M059J (cell line): ENCODE data around the gene PACRG. TPM values are rescaled to one million over a fixed set of nuclear protein-coding genes. Genes with fewer than 3 reads are reported as not detected.

Experiments used
- DNase-seq: peaks from one replicate; pipeline ENCODE4 v3.0.0-alpha.2; 2012; ENCODE audit warnings: low read depth
- total RNA-seq: library from RNA; depleted of rRNA; stranded (reverse); fragments of >200 nt; shearing (Covaris generic); gene quantifications from 2 replicates; pipeline ENCODE4 v1.2.3, GENCODE V29; 2014

PACRG gene
- total RNA-seq, 1 experiment from 2014 or later, result 0.12 TPM

GRCh38 chr6:163085426-163085825 lies 357.7 kb downstream of the PACRG start:
- no peak for DNase-seq

GRCh38 chr6:163085861-163086623 lies 358.3 kb downstream of the PACRG start:
- DNase-seq, result no peak

GRCh38 chr6:163086624-163086920 lies 358.8 kb downstream of the PACRG start:
- DNase-seq, result no peak

GRCh38 chr6:163087981-163088380 lies 360.2 kb downstream of the PACRG start:
- no peak for DNase-seq

GRCh38 chr6:163092876-163093275 lies 365.1 kb downstream of the PACRG start:
- DNase-seq, result no peak

- DNase-seq, result no peak
Measured at GRCh38 chr6:163094881-163095280, 367.1 kb downstream of the PACRG start.

- DNase-seq, result peak; percentile 15
Measured at GRCh38 chr6:163095401-163095800, 367.6 kb downstream of the PACRG start.

- no peak for DNase-seq
Measured at GRCh38 chr6:163098827-163099479, 371.2 kb downstream of the PACRG start.

GRCh38 chr6:163099621-163100171 lies 371.9 kb downstream of the PACRG start:
- DNase-seq, result no peak

- no peak for DNase-seq
Measured at GRCh38 chr6:163100259-163100658, 372.5 kb downstream of the PACRG start.

GRCh38 chr6:163113358-163113962 lies 385.7 kb downstream of the PACRG start:
- DNase-seq, result no peak

- no peak for DNase-seq
Measured at GRCh38 chr6:163118941-163119340, 391.2 kb downstream of the PACRG start.

- no peak for DNase-seq
Measured at GRCh38 chr6:163120223-163120622, 392.4 kb downstream of the PACRG start.

- DNase-seq, result no peak
Measured at GRCh38 chr6:163121270-163121669, 393.5 kb downstream of the PACRG start.

- no peak for DNase-seq
Measured at GRCh38 chr6:163122365-163122764, 394.6 kb downstream of the PACRG start.

GRCh38 chr6:163123098-163123497 lies 395.3 kb downstream of the PACRG start:
- DNase-seq, result no peak

- no peak for DNase-seq
Measured at GRCh38 chr6:163126741-163127140, 399.0 kb downstream of the PACRG start.

GRCh38 chr6:163127587-163127986 lies 399.8 kb downstream of the PACRG start:
- no peak for DNase-seq

GRCh38 chr6:163128324-163128723 lies 400.6 kb downstream of the PACRG start:
- no peak for DNase-seq

GRCh38 chr6:163132050-163132750 lies 404.4 kb downstream of the PACRG start:
- no peak for DNase-seq

GRCh38 chr6:163133017-163133416 lies 405.2 kb downstream of the PACRG start:
- DNase-seq, result no peak

GRCh38 chr6:163133691-163134090 lies 405.9 kb downstream of the PACRG start:
- no peak for DNase-seq
